ENCODE results near the gene OR10H3.

GRCh38 chr19:15702534-15702930 lies 35.3 kb upstream of the OR10H3 start:
- TF ChIP-seq CTCF (IDR thresholded peaks at IDR 0.05) (no peak), EZH2 (IDR thresholded peaks at IDR 0.05; ENCODE audit: borderline replicate concordance, insufficient read depth, low read depth, low read length, poor library complexity, severe bottlenecking) (no peak)
